Trophoblast cell (in vitro differentiated cells and primary cell): Measurements from ENCODE around the gene TMC3.

ENCODE experiments used
- DNase-seq, 2 donors: peaks; one replicate each; pipeline ENCODE4 v3.0.0-alpha.2; 2016
- H2AFZ ChIP-seq: 2 replicates; pipeline ENCODE4 v1.6.1; 2013; ENCODE audit warnings: low read length, moderate library complexity, mild to moderate bottlenecking; ENCODE audit not compliant: insufficient read depth, poor library complexity
- H2AK5ac ChIP-seq: 2 replicates; pipeline ENCODE4 v1.6.1; 2013; ENCODE audit warnings: mild to moderate bottlenecking, low read length
- H2BK120ac ChIP-seq: 2 replicates; pipeline ENCODE4 v1.6.1; 2013; ENCODE audit warnings: low read length, mild to moderate bottlenecking, moderate library complexity; ENCODE audit not compliant: insufficient read depth, poor library complexity
- H2BK12ac ChIP-seq: 2 replicates; pipeline ENCODE4 v1.6.1; 2013; ENCODE audit warnings: mild to moderate bottlenecking, low read length, moderate library complexity
- H2BK5ac ChIP-seq: 2 replicates; pipeline ENCODE4 v1.6.1; 2013; ENCODE audit warnings: low read length, low read depth, moderate library complexity, mild to moderate bottlenecking; ENCODE audit not compliant: poor library complexity
- H3K14ac ChIP-seq: 2 replicates; pipeline ENCODE4 v1.6.1; 2013; ENCODE audit warnings: mild to moderate bottlenecking, low read length
- H3K18ac ChIP-seq: 2 replicates; pipeline ENCODE4 v1.6.1; 2013; ENCODE audit warnings: mild to moderate bottlenecking, low read length
- H3K23ac ChIP-seq: 2 replicates; pipeline ENCODE4 v1.6.1; 2013; ENCODE audit warnings: low read length
- H3K27ac ChIP-seq: 2 replicates; pipeline ENCODE4 v1.5.1; 2013; ENCODE audit warnings: low read depth, mild to moderate bottlenecking, inconsistent platforms, low read length, moderate library complexity
- H3K27me3 ChIP-seq: 2 replicates; pipeline ENCODE4 v1.6.1; 2013; ENCODE audit warnings: inconsistent platforms, mild to moderate bottlenecking, low read length, moderate library complexity; ENCODE audit not compliant: insufficient read depth
- H3K36me3 ChIP-seq, 2 experiments: 1 replicate in 1 of 2; 2 replicates in 1 of 2; pipeline ENCODE4 v1.6.1; 2013; ENCODE audit warnings: low read length in 2 of 2, mild to moderate bottlenecking in 2 of 2, moderate library complexity in 1 of 2; ENCODE audit not compliant: insufficient read depth in 2 of 2, control insufficient read depth in 1 of 2
- H3K4ac ChIP-seq: 2 replicates; pipeline ENCODE4 v1.6.1; 2013; ENCODE audit warnings: low read depth, mild to moderate bottlenecking, low read length, moderate library complexity
- H3K4me1 ChIP-seq, 2 experiments: 1 replicate in 1 of 2; 2 replicates in 1 of 2; pipeline ENCODE4 v1.6.1; 2013; ENCODE audit warnings: low read length in 2 of 2, mild to moderate bottlenecking in 2 of 2, moderate library complexity in 1 of 2; ENCODE audit not compliant: insufficient read depth in 2 of 2, control insufficient read depth in 1 of 2
- H3K4me2 ChIP-seq: 2 replicates; pipeline ENCODE4 v1.6.1; 2013; ENCODE audit warnings: inconsistent platforms, mild to moderate bottlenecking, low read length, moderate library complexity
- H3K4me3 ChIP-seq: 2 replicates; pipeline ENCODE4 v1.5.1; 2013; ENCODE audit warnings: mild to moderate bottlenecking, low read depth, low read length, inconsistent platforms
- H3K79me1 ChIP-seq: one replicate; pipeline ENCODE4 v1.6.1; 2013; ENCODE audit warnings: low read length
- H3K79me2 ChIP-seq: 2 replicates; pipeline ENCODE4 v1.6.1; 2013; ENCODE audit warnings: low read length, mild to moderate bottlenecking; ENCODE audit not compliant: control insufficient read depth, insufficient read depth, poor library complexity
- H3K9ac ChIP-seq: 2 replicates; pipeline ENCODE4 v1.6.1; 2013; ENCODE audit warnings: mild to moderate bottlenecking, low read length
- H3K9me3 ChIP-seq: 2 replicates; pipeline ENCODE4 v1.6.1; 2013; ENCODE audit warnings: low read depth, mild to moderate bottlenecking, control low read depth, inconsistent platforms, low read length; ENCODE audit not compliant: insufficient read depth
- H4K12ac ChIP-seq: 2 replicates; pipeline ENCODE4 v1.6.1; 2013; ENCODE audit warnings: low read depth, mild to moderate bottlenecking, low read length, moderate library complexity
- H4K8ac ChIP-seq: 2 replicates; pipeline ENCODE4 v1.6.1; 2013; ENCODE audit warnings: low read depth, mild to moderate bottlenecking, low read length, moderate library complexity
- H4K91ac ChIP-seq: one replicate; pipeline ENCODE4 v1.6.1; 2013; ENCODE audit warnings: low read depth, mild to moderate bottlenecking, low read length, moderate library complexity
- WGBS: extraction: QIAGEN DNeasy Blood & Tissue Kit; methylation state at CpG from one replicate; pipeline ENCODE4 v1.1.7; 2013; ENCODE audit warnings: missing lambda C conversion rate; ENCODE audit not compliant: insufficient read length, insufficient coverage; ENCODE audit errors: extremely low coverage; 5-methylcytosine and 5-hydroxymethylcytosine counted together

Gene TMC3

DNA sequence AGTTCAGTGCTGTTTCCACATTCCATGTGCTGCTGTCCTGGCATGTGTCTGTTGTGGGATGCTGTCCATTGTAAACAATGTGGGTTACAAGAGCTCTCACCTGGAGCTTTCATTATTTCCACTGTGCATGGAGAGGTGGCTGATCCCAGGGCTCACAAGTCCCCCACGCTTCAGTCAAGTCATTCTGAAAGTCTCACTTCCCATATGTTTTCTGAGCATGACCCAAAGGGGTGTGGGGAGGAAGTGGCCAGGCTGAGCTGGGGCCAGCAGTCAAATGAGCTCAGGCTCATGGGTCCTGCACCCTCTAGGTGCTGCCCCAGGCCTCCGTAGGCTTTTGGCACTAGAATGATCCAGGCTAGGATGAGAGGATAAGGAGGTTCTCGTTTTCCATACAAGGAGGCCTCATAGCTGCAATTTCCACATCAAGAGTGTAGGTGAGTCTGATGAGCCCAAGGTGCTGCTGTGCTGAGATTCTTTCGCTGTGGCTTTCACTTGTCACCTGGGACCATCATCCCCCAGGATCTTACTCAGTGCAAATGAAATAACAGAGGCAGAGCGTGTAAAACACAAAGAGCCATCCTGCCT is 72.1 kb downstream of the TMC3 start:
- Histone ChIP-seq H2AFZ (no peak overlapping the region), H3K4me2 (no peak overlapping the region), H2BK120ac (no peak overlapping the region), H2BK5ac (no peak overlapping the region), H4K91ac (no peak overlapping the region), H3K36me3 (no peaks in the 10 kb centered on the region), H3K79me1 (no peaks in the 10 kb centered on the region), H3K4me1 (peaks cover 5 to 8% of the 10 kb centered on the region in 2 experiments), H3K4ac (no peak overlapping the region), H3K14ac (no peak overlapping the region), H3K23ac (no peak overlapping the region), H3K27me3 (no peaks in the 10 kb centered on the region), H4K8ac (no peak overlapping the region), H3K18ac (no peak overlapping the region), H3K79me2 (no peaks in the 10 kb centered on the region), H2BK12ac (no peak overlapping the region), H3K9me3 (no peaks in the 10 kb centered on the region), H3K4me3 (no peak overlapping the region), H4K12ac (no peak overlapping the region), H2AK5ac (no peak overlapping the region), H3K9ac (no peak overlapping the region), H3K27ac (no peak overlapping the region)
- DNase-seq: peak; percentile 13 to 21
- WGBS: no CpG with 5 or more reads among the region's 5 CpGs

GRCh38 chr15:81301385-81301784 is 72.6 kb downstream of the TMC3 start:
- Histone ChIP-seq H4K91ac (no peak overlapping the region), H2BK5ac (no peak overlapping the region), H3K9me3 (no peaks in the 10 kb centered on the region), H2BK120ac (no peak overlapping the region), H2BK12ac (no peak overlapping the region), H2AK5ac (no peak overlapping the region), H3K79me1 (no peaks in the 10 kb centered on the region), H3K14ac (no peak overlapping the region), H3K4me1 (peaks cover 5 to 8% of the 10 kb centered on the region in 2 experiments), H3K4me3 (no peak overlapping the region), H3K27ac (no peak overlapping the region), H4K8ac (no peak overlapping the region), H3K79me2 (no peaks in the 10 kb centered on the region), H3K4me2 (no peak overlapping the region), H3K23ac (no peak overlapping the region), H3K36me3 (no peaks in the 10 kb centered on the region), H4K12ac (no peak overlapping the region), H3K18ac (no peak overlapping the region), H3K27me3 (no peaks in the 10 kb centered on the region), H3K9ac (no peak overlapping the region), H2AFZ (no peak overlapping the region), H3K4ac (no peak overlapping the region)
- WGBS: no CpG with 5 or more reads among the region's 4 CpGs
- no peak for DNase-seq

GRCh38 chr15:81299630-81300273 is 74.3 kb downstream of the TMC3 start:
- no CpG with 5 or more reads among the region's 14 CpGs for WGBS
- no peak overlapping the region for H3K27ac ChIP-seq
- no peaks in the 10 kb centered on the region for H3K9me3 ChIP-seq
- peaks cover 5 to 8% of the 10 kb centered on the region in 2 experiments for H3K4me1 ChIP-seq
- H2BK5ac ChIP-seq: no peak overlapping the region
- no peak overlapping the region for H2AFZ ChIP-seq
- DNase-seq: no peak
- H2AK5ac ChIP-seq: no peak overlapping the region
- H4K12ac ChIP-seq: no peak overlapping the region
- H4K8ac ChIP-seq: no peak overlapping the region
- H4K91ac ChIP-seq: no peak overlapping the region
- H3K9ac ChIP-seq: no peak overlapping the region
- peak overlapping the region; percentile 27 for H3K4me3 ChIP-seq
- H2BK120ac ChIP-seq: no peak overlapping the region
- H3K23ac ChIP-seq: no peak overlapping the region
- no peaks in the 10 kb centered on the region for H3K36me3 ChIP-seq
- no peak overlapping the region for H3K14ac ChIP-seq
- no peak overlapping the region for H3K4ac ChIP-seq
- no peaks in the 10 kb centered on the region for H3K79me1 ChIP-seq
- H3K79me2 ChIP-seq: no peaks in the 10 kb centered on the region
- H3K18ac ChIP-seq: no peak overlapping the region
- H2BK12ac ChIP-seq: no peak overlapping the region
- no peak overlapping the region for H3K4me2 ChIP-seq
- no peaks in the 10 kb centered on the region for H3K27me3 ChIP-seq

GRCh38 chr15:81299156-81299555 is 74.9 kb downstream of the TMC3 start:
- Histone ChIP-seq H2BK5ac (no peak overlapping the region), H2BK120ac (no peak overlapping the region), H4K12ac (no peak overlapping the region), H3K4me1 (peaks cover 5 to 6% of the 10 kb centered on the region in 2 experiments), H3K14ac (no peak overlapping the region), H3K36me3 (no peaks in the 10 kb centered on the region), H3K79me1 (no peaks in the 10 kb centered on the region), H3K27ac (no peak overlapping the region), H3K79me2 (no peaks in the 10 kb centered on the region), H2AFZ (no peak overlapping the region), H4K8ac (no peak overlapping the region), H4K91ac (no peak overlapping the region), H2AK5ac (no peak overlapping the region), H3K9me3 (no peaks in the 10 kb centered on the region), H3K23ac (no peak overlapping the region), H3K4me3 (peak overlapping the region; percentile 27), H3K9ac (no peak overlapping the region), H3K4ac (no peak overlapping the region), H3K4me2 (no peak overlapping the region), H3K18ac (no peak overlapping the region), H3K27me3 (no peaks in the 10 kb centered on the region), H2BK12ac (no peak overlapping the region)
- no CpG with 5 or more reads among the region's 3 CpGs for WGBS
- DNase-seq: no peak
